ENCODE data around the gene C10orf95. TPM values are rescaled to one million over a fixed set of nuclear protein-coding genes. Genes with fewer than 3 reads are reported as not detected.

The C10orf95 gene
- total RNA-seq, 2 donors from 2014 or later = not detected

- intact Hi-C loops (cut with DNase I) = no loop called here
- DNase-seq (ENCODE audit: low spot score) = no peak
Measured at GRCh38 chr10:102407425-102408130, 43.8 kb downstream of the C10orf95 start.

- intact Hi-C loops (cut with DNase I) = no loop called here
- DNase-seq (ENCODE audit: low spot score) = no peak
Measured at GRCh38 chr10:102406815-102407214, 44.5 kb downstream of the C10orf95 start.

GRCh38 chr10:102405632-102406031 lies 45.7 kb downstream of the C10orf95 start:
- no peak for DNase-seq (ENCODE audit: low spot score)
- intact Hi-C loops (cut with DNase I) = no loop called here

- intact Hi-C loops (cut with DNase I) = no loop called here
- DNase-seq (ENCODE audit: low spot score) = no peak
Measured at GRCh38 chr10:102405108-102405571, 46.2 kb downstream of the C10orf95 start.

GRCh38 chr10:102404361-102405107 lies 46.8 kb downstream of the C10orf95 start:
- intact Hi-C loops (cut with DNase I) = no loop called here
- DNase-seq (ENCODE audit: low spot score) = no peak

- intact Hi-C loops (cut with DNase I) = no loop called here
- DNase-seq (ENCODE audit: low spot score) = no peak
Measured at GRCh38 chr10:102403115-102403514, 48.2 kb downstream of the C10orf95 start.

- DNase-seq (ENCODE audit: low spot score) = no peak
- intact Hi-C loops (cut with DNase I) = no loop called here
Measured at GRCh38 chr10:102402512-102402896, 48.8 kb downstream of the C10orf95 start.

GRCh38 chr10:102401735-102402511 lies 49.4 kb downstream of the C10orf95 start:
- intact Hi-C loops (cut with DNase I) = no loop called here
- DNase-seq (ENCODE audit: low spot score) = no peak

GRCh38 chr10:102401342-102401654 lies 50.0 kb downstream of the C10orf95 start:
- DNase-seq (ENCODE audit: low spot score) = no peak
- intact Hi-C loops (cut with DNase I) = no loop called here

GRCh38 chr10:102400598-102401341 lies 50.6 kb downstream of the C10orf95 start:
- no peak for DNase-seq (ENCODE audit: low spot score)
- intact Hi-C loops (cut with DNase I) = no loop called here

GRCh38 chr10:102400076-102400475 lies 51.3 kb downstream of the C10orf95 start:
- DNase-seq (ENCODE audit: low spot score) = no peak
- intact Hi-C loops (cut with DNase I) = no loop called here

Small RNA genes lying within 50 kb of the gene (microRNA-seq; reads per million reads assigned to microRNA genes)
- 2,287 to 9,135 reads per million in 2 donors for gene MIR146B (ENCODE audit: borderline microRNAs expressed in 2 of 2)

Other genes starting within 250 kb of the C10orf95 start
- gene ELOVL3, start 225.2 kb downstream of the C10orf95 start, total RNA-seq = under 1 TPM in 1 of 2 donors, not detected in 1; 0.29 TPM
- not detected for gene PITX3, start 210.0 kb downstream of the C10orf95 start, total RNA-seq
- 10 to 100 TPM; 32.6 to 34.7 TPM for gene GBF1, start 206.0 kb downstream of the C10orf95 start, total RNA-seq
- gene NFKB2, start 55.8 kb downstream of the C10orf95 start, total RNA-seq = 10 to 100 TPM; 21.5 to 44.7 TPM
- gene PSD, start 32.8 kb downstream of the C10orf95 start, total RNA-seq = under 1 TPM; 0.24 to 0.83 TPM
- 10 to 100 TPM; 10.8 to 12.4 TPM for gene FBXL15, start 30.7 kb downstream of the C10orf95 start, total RNA-seq
- gene CUEDC2, start 19.0 kb downstream of the C10orf95 start, total RNA-seq = 10 to 100 TPM; 35.7 to 40.9 TPM
- gene ACTR1A, start 51.2 kb upstream of the C10orf95 start, total RNA-seq = 100 to 1,000 TPM; 102 to 107 TPM
- gene SUFU, start 52.4 kb upstream of the C10orf95 start, total RNA-seq = 10 to 100 TPM; 10.4 to 11.3 TPM
- 100 to 1,000 TPM; 122 to 125 TPM for gene TRIM8, start 192.9 kb upstream of the C10orf95 start, total RNA-seq

All from posterior vena cava (tissue), 2 donors.